Stomach (tissue), 9 donors: ENCODE data around the gene SELENOP. TPM values are rescaled to one million over a fixed set of nuclear protein-coding genes. Genes with fewer than 3 reads are reported as not detected.
"Not testable (repeated sequence)": the region's sequence is repeated elsewhere in the genome, so short reads cannot be mapped to it uniquely, and the experiment has no call there.

Source experiments
- DNase-seq, 2 donors: peaks; one replicate each; pipeline versions ENCODE4 v3.0.0 to v3.0.0-alpha.2; 2013 to 2019
- H3K27ac ChIP-seq, 5 donors: fragments of 200-600 bp in 4 of 5; sonication (generic) in 4 of 5; one replicate each; pipeline ENCODE4 v1.5.1; 2013 to 2019; ENCODE audit warnings: mild to moderate bottlenecking in 1 of 5, moderate library complexity in 1 of 5
- H3K27me3 ChIP-seq, 3 donors: fragments of 200-600 bp; sonication (generic); one replicate each; pipeline ENCODE4 v1.5.1; 2017 to 2019; ENCODE audit warnings: mixed run types in 1 of 3
- H3K36me3 ChIP-seq, 4 donors: fragments of 200-600 bp; sonication (generic); 1 replicate in 3 of 4; 2 replicates in 1 of 4; pipeline ENCODE4 v1.5.1; 2016 to 2019
- H3K4me1 ChIP-seq, 4 donors: fragments of 200-600 bp; sonication (generic); one replicate each; pipeline ENCODE4 v1.5.1; 2016 to 2019
- H3K4me3 ChIP-seq, 4 donors: fragments of 200-600 bp; sonication (generic) in 3 of 4; one replicate each; pipeline ENCODE4 v1.5.1; 2016 to 2019; ENCODE audit warnings: mild to moderate bottlenecking in 1 of 4
- H3K9me3 ChIP-seq, 4 donors: fragments of 200-600 bp; sonication (generic); one replicate each; pipeline ENCODE4 v1.5.1; 2016 to 2019
- CTCF ChIP-seq, 7 experiments: fragments of 450-650 bp in 4 of 7; fragments of 200-600 bp in 3 of 7; sonication (generic) in 3 of 7; IDR thresholded peaks; one replicate each; pipeline ENCODE4 v1.5.1; 2016 to 2019; ENCODE audit warnings: antibody characterized with exemption in 7 of 7, control low read depth in 2 of 7, mild to moderate bottlenecking in 1 of 7
- EP300 ChIP-seq: sonication (generic); formaldehyde crosslinking; IDR thresholded peaks from one replicate; pipeline ENCODE4 v1.6.1; 2017; ENCODE audit warnings: antibody characterized with exemption
- POLR2A ChIP-seq, 4 donors: fragments of 450-650 bp; IDR thresholded peaks; one replicate each; pipeline ENCODE4 v1.6.1; 2016; ENCODE audit warnings: antibody characterized with exemption in 4 of 4, control low read depth in 2 of 4, mild to moderate bottlenecking in 1 of 4, moderate library complexity in 1 of 4
- POLR2AphosphoS5 ChIP-seq, 3 donors: sonication (generic); formaldehyde crosslinking; IDR thresholded peaks; one replicate each; pipeline ENCODE4 v1.6.1; 2016; ENCODE audit warnings: antibody characterized with exemption in 3 of 3
- WGBS, 5 donors: extraction: QIAGEN DNeasy Blood & Tissue Kit in 3 of 5; methylation state at CpG; one replicate each; pipeline versions ENCODE4 v1.1.5 to v1.1.7; 2013 to 2018; 5-methylcytosine and 5-hydroxymethylcytosine counted together
- intact Hi-C: fragments of 100-400 bp; cut with DNase I; formaldehyde crosslinking; loops from one replicate; pipeline ENCODE4 v1.15.1; 2023; ENCODE audit warnings: low total_unique reads
- polyA plus RNA-seq, 3 donors: library from polyadenylated mRNA; stranded (reverse); fragments of 200-250 nt; gene quantifications; one replicate each; pipeline ENCODE4 v1.2.3, GENCODE V29; 2013
- total RNA-seq, 5 donors: library from RNA; depleted of rRNA; stranded (reverse); fragments of >200 nt; gene quantifications; one replicate each; pipeline versions ENCODE4 v1.1.0 to v1.2.3, GENCODE V29; 2014 to 2016
- donor health status: healthy with polysubstance abuse.
- donor health status: Bipolar disorder and iron deficiency.
- donor health status: healthy.

Gene SELENOP
- total and polyA plus RNA-seq, 8 donors: 83.5 to 484 (median 261) TPM

- intact Hi-C loops: no loop called here
Observed at GRCh38 chr5:42819745-42820144, 8.1 kb upstream of the SELENOP start.

GRCh38 chr5:42816546-42816945 is 4.9 kb upstream of the SELENOP start:
- WGBS, 5 donors: 74 to 90% (median 84%) methylated on average over 2 of the region's 2 CpGs
- DNase-seq, intact Hi-C loops, H3K4me3 ChIP-seq, H3K27ac ChIP-seq, H3K36me3 ChIP-seq, H3K9me3 ChIP-seq, H3K27me3 ChIP-seq: not testable (repeated sequence)
- peaks cover 7 to 20% (median 12%) of the 10 kb centered on the region in 4 donors for H3K4me1 ChIP-seq

More at GRCh38 chr5:42819745-42820144, 8.1 kb upstream of the SELENOP start:
- H3K27me3 ChIP-seq: no peaks in the 10 kb centered on the region
- no peaks in the 10 kb centered on the region for H3K9me3 ChIP-seq
- H3K4me3 ChIP-seq: no peak overlapping the region
- WGBS, 5 donors: 43 to 96% (median 81%) methylated on average over 2 of the region's 2 CpGs
- no peak for TF ChIP-seq CTCF (IDR thresholded peaks at IDR 0.05)
- no peak for TF ChIP-seq POLR2AphosphoS5 (IDR thresholded peaks at IDR 0.05)
- TF ChIP-seq POLR2A (IDR thresholded peaks at IDR 0.05): no peak
- no peak for TF ChIP-seq EP300
- H3K27ac ChIP-seq: no peak overlapping the region
- no peaks in the 10 kb centered on the region for H3K36me3 ChIP-seq
- peaks cover 0 to 16% (median 0%) of the 10 kb centered on the region in 4 donors for H3K4me1 ChIP-seq
- DNase-seq: no peak

GRCh38 chr5:42813533-42813932 is 1.8 kb upstream of the SELENOP start:
- 80 to 90% (median 88%) methylated on average over 9 to 19 of the region's 19 CpGs for WGBS, 5 donors
- H3K4me3 ChIP-seq: no peak overlapping the region
- TF ChIP-seq POLR2A (IDR thresholded peaks at IDR 0.05): no peak
- TF ChIP-seq POLR2AphosphoS5 (IDR thresholded peaks at IDR 0.05): no peak
- TF ChIP-seq CTCF (IDR thresholded peaks at IDR 0.05): no peak
- TF ChIP-seq EP300: no peak
- no peaks in the 10 kb centered on the region for H3K9me3 ChIP-seq
- no peaks in the 10 kb centered on the region for H3K27me3 ChIP-seq
- peak in 1 of 2 donors; percentile 27 for DNase-seq
- no peaks in the 10 kb centered on the region for H3K36me3 ChIP-seq
- H3K27ac ChIP-seq: peak overlapping the region in 2 of 5 donors; percentile 1 to 86
- intact Hi-C loops: no loop called here
- peaks cover 7 to 38% (median 21%) of the 10 kb centered on the region in 4 donors for H3K4me1 ChIP-seq

GRCh38 chr5:42812620-42813019 is 928 bp upstream of the SELENOP start:
- H3K4me1 ChIP-seq: peaks cover 12 to 47% (median 30%) of the 10 kb centered on the region in 4 donors
- 47 to 69% (median 58%) methylated on average over 2 of the region's 2 CpGs for WGBS, 5 donors
- H3K27ac ChIP-seq: peak overlapping the region in 4 of 5 donors; percentile 78 to 86 (median 83)
- H3K36me3 ChIP-seq: peaks cover 0 to under 1% (median 0%) of the 10 kb centered on the region in 4 donors
- no peaks in the 10 kb centered on the region for H3K9me3 ChIP-seq
- intact Hi-C loops: no loop called here
- TF ChIP-seq EP300: no peak
- TF ChIP-seq POLR2AphosphoS5 (IDR thresholded peaks at IDR 0.05): no peak
- TF ChIP-seq CTCF (IDR thresholded peaks at IDR 0.05): no peak
- no peak for TF ChIP-seq POLR2A (IDR thresholded peaks at IDR 0.05)
- no peak overlapping the region for H3K4me3 ChIP-seq
- H3K27me3 ChIP-seq: no peaks in the 10 kb centered on the region
- DNase-seq: no peak

- WGBS, 5 donors: 14 to 34% (median 26%) methylated on average over 3 of the region's 3 CpGs
- Histone ChIP-seq H3K27ac (peak overlapping the region; percentile 65 to 86 (median 83)), H3K36me3 (peaks cover 5 to 17% (median 14%) of the 10 kb centered on the region in 4 donors), H3K4me3 (peak overlapping the region; percentile 52 to 60 (median 56)), H3K4me1 (peaks cover 12 to 64% (median 41%) of the 10 kb centered on the region in 4 donors), H3K9me3 (no peaks in the 10 kb centered on the region), H3K27me3 (no peaks in the 10 kb centered on the region)
- TF ChIP-seq POLR2AphosphoS5 (IDR thresholded peaks at IDR 0.05): no peak
- no peak for DNase-seq
- intact Hi-C loops: no loop called here
Observed at GRCh38 chr5:42810834-42811590, 680 bp downstream of the SELENOP start.
